ENCODE results near the gene SCN4B.

Gene SCN4B

GRCh38 chr11:118095493-118095892 is 57.1 kb downstream of the SCN4B start:
- DNase-seq = no peak

DNA sequence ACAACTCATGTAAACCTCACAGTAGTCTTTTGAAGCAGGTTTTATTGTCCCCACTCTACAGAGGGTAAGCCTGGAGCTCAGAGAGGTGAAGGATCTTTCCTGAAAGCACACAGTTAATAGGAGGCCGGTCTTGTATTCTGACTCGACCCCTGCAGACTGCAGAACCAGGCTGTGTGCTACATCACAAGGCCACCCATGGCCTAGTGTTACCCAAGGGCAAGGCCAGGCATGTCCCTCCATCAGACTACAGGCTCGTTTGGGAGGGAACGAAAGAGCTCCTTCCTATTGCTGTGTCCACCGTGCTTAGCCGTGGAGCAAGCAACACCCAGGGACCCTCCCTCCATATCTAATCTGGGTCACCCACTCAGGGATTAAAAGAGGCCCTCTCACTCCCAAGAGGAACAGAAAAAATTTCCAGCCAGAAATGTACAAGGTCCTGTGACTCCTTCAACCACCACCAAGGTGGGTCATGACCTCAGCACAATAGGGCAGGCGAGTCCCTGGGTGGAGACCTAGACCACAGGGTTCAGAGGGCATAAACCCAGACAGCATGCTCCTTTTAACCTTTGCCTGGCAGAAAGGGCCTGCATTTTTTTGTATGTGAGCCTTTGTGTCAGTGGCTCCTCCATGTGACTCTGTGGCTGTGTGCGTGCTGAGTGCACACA is 59.6 kb downstream of the SCN4B start:
- no peak for DNase-seq

- DNase-seq = no peak
These were observed 60.9 kb downstream of the SCN4B start for GRCh38 chr11:118091690-118092089.

DNA sequence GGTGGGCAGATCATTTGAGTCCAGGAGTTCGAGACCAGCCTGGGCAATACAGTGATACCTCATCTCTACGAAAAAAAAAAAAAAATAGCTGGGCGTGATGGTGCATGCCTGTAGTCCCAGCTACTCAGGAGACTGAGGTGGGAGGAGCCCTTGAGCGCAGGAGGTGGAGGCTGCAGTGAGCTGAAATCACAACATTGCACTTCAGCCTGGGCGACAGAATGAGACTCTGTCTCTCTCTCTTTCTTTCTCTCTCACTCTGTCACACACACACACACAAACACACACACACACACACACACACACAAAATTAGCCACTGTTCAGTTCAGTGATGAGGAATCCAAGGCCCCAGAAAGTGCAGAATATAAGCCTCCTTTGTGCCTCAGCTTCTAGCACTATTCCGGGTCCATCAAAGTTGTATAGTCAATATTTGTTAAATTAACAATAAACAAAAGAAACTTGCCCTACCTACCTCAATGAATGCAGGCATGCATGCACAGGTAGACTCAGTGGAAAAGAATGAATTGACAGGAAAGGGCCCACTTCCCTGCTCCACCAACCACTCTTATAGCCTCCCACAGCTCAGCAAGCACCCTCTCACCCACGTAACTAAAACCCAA is 62.0 kb downstream of the SCN4B start:
- no peak for DNase-seq

GRCh38 chr11:118088531-118088930 is 64.1 kb downstream of the SCN4B start:
- DNase-seq = no peak

DNA sequence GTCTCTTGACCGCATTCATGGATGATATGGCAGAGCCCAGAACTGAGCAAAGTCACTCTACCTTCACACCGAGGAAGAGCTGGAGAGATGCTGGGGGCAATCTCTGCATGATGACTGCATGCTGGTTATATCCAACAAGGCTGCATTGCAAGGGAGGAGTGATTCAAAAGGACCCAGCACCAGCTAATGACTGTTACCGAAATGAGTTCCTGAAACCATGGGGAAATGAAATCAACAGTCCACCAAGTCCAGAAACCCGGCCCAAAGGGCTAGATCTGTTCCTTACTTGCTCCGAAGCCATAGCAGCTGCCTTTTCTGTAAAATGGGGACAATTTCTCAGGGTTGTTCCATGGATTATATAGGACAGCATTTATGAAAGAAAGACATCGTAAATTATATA is 64.7 kb downstream of the SCN4B start:
- DNase-seq = no peak

GRCh38 chr11:118086913-118087768 is 65.5 kb downstream of the SCN4B start, which contains the start of gene SMIM35:
Gene SMIM35, minus strand, starts transcription at chr11:118086963. Its CDS starts 206 bp downstream, at chr11:118086757.
- no peak for DNase-seq

DNA sequence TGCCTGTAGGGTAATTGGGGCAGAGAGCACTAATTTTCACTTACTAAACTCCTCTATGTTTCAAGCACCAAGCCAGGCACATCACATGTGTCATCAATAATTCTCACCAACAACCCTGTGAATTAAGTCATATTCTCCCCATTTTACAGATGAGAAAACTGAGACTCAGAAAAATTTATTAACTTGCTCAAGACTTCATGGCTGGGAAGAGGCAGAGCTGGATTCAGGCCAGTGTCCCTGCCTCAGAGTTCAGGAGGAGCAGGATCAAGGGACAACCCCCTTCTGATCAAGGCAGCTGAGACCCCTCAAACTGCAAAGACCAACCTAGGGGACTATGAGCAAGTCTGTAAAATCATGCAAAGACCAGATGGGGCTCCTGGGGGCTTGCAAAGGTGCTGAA is 68.0 kb downstream of the SCN4B start:
- no peak for DNase-seq

DNA sequence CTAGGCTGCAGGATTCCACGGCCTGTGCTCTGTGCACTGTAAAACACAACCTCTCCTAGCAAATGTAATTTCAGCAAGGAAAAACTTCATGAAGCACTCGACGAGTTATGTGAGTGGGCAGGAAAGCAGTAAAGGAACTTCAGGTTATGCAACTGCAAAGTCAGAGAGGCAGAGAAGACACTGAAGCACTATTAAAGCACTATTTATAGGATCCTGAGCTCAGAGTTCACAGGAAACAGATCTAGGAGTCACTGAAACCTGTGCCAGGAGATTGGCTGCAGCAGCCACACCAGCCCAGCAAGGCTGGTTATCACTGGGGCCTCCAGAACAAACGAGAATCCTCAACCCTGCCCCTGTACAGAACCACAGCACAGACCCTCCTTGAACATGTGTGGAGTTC is 68.4 kb downstream of the SCN4B start:
- no peak for DNase-seq

Data from activated CD8-positive, alpha-beta memory T cell treated with anti-CD3 and anti-CD28 coated beads for 24 hours (primary cell).